Transverse colon (tissue), 4 donors: Measurements from ENCODE around the gene GKN1.

Experiments
- CTCF ChIP-seq, 5 experiments: fragments of 200-600 bp in 3 of 5; fragments of 450-650 bp in 2 of 5; sonication (generic) in 3 of 5; IDR thresholded peaks; 1 replicate in 2 of 5; 2 replicates in 3 of 5; pipeline ENCODE4 v1.5.1; 2016 to 2017; ENCODE audit warnings: antibody characterized with exemption in 5 of 5, inconsistent platforms in 3 of 5, mild to moderate bottlenecking in 2 of 5, moderate library complexity in 1 of 5
- EP300 ChIP-seq: sonication (generic); formaldehyde crosslinking; IDR thresholded peaks from one replicate; pipeline ENCODE4 v1.6.1; 2017; ENCODE audit warnings: antibody characterized with exemption, low read depth
- POLR2A ChIP-seq: fragments of 450-650 bp; IDR thresholded peaks from one replicate; pipeline ENCODE4 v1.6.1; 2016; ENCODE audit warnings: antibody characterized with exemption, mild to moderate bottlenecking, moderate library complexity
- POLR2AphosphoS5 ChIP-seq, 3 donors: sonication (generic); formaldehyde crosslinking; IDR thresholded peaks; one replicate each; pipeline ENCODE4 v1.6.1; 2016; ENCODE audit warnings: antibody characterized with exemption in 3 of 3

- TF ChIP-seq CTCF (IDR thresholded peaks at IDR 0.05) (no peak), EP300 (no peak), POLR2A (no peak), POLR2AphosphoS5 (IDR thresholded peaks at IDR 0.05) (no peak)
Measured at GRCh38 chr2:68993660-68994059, 19.2 kb downstream of the GKN1 start.
